C4-2B (cell line): ENCODE results near the gene ARHGAP26.

Experiments used
- ZFX ChIP-seq: fragments of 450-650 bp; IDR thresholded peaks from 2 replicates; pipeline ENCODE4 v1.6.1; 2017
- TF ChIP-seq, protein P1 (sequence below): fragments of 450-650 bp; conservative IDR thresholded peaks from 2 replicates; pipeline ENCODE4 v1.5.1; 2017; ENCODE audit warnings: mild to moderate bottlenecking

DNA sequence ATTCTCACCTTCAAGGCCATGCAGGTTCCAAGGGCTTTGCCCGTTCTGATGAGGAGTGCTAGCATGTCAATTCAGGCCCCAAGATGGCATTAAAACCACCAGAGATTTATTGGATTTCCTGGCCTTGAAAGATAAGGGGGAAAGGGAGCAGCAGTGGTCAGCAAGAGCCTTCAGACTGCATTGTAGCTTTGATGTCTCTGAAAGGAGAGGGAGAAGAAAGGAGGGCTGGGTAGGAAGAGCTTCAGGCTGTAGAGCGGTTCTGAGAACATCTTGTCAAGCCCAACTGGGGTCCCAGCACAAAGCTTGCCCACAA, 42.5 kb upstream of the ARHGAP26 start:
- TF ChIP-seq, protein P1, sequence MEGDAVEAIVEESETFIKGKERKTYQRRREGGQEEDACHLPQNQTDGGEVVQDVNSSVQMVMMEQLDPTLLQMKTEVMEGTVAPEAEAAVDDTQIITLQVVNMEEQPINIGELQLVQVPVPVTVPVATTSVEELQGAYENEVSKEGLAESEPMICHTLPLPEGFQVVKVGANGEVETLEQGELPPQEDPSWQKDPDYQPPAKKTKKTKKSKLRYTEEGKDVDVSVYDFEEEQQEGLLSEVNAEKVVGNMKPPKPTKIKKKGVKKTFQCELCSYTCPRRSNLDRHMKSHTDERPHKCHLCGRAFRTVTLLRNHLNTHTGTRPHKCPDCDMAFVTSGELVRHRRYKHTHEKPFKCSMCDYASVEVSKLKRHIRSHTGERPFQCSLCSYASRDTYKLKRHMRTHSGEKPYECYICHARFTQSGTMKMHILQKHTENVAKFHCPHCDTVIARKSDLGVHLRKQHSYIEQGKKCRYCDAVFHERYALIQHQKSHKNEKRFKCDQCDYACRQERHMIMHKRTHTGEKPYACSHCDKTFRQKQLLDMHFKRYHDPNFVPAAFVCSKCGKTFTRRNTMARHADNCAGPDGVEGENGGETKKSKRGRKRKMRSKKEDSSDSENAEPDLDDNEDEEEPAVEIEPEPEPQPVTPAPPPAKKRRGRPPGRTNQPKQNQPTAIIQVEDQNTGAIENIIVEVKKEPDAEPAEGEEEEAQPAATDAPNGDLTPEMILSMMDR: no peak
- no peak for TF ChIP-seq ZFX
